HG03064 (cell line): ENCODE measurements around the gene MEPE.
"Not testable (repeated sequence)": the region's sequence is repeated elsewhere in the genome, so short reads cannot be mapped to it uniquely, and the experiment has no call there.

ENCODE experiments used
- ATAC-seq: cut with Tn5 transposase; IDR thresholded peaks from one replicate; pipeline ENCODE4 v1.9.1; 2021; ENCODE audit warnings: low read depth; ENCODE audit not compliant: unreplicated experiment

The MEPE gene

DNA sequence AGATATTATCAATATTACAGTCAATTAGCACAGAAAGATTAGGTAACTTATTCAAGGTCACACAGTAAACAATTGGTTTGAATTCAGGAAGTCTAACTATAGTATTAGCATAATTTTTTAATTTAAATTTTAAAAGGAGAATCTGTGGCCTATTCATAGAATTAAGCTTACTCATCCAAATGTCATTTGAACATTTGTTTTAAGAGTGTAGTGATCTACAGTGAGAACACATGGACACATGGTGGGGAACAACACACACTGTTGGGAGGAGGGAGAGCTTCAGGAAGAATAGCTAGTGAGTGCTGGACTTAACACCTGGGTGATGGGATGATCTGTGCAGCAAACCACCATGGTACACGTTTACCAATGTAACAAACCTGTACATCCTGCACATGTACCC, 48.3 kb downstream of the MEPE start:
- no peak for ATAC-seq

DNA sequence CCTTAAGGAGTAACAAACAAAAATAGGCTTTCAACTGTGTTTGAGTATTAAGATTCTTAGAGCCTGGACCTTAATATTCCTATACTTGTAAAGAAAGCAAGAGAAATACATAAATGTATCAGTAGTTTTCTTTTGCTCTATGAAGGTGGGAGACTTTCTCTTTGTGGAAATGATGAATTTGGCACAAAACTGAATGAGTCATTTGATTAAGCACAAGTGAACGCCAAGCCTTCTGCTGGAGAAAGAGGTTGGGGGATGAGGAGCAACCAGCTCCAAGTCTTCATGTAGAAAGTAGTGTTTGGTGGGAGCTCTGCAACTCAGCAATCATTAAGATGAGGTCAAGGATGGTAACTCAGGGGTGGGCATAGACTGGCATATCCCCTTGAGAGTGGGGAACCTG, 49.6 kb downstream of the MEPE start:
- ATAC-seq, result no peak

DNA sequence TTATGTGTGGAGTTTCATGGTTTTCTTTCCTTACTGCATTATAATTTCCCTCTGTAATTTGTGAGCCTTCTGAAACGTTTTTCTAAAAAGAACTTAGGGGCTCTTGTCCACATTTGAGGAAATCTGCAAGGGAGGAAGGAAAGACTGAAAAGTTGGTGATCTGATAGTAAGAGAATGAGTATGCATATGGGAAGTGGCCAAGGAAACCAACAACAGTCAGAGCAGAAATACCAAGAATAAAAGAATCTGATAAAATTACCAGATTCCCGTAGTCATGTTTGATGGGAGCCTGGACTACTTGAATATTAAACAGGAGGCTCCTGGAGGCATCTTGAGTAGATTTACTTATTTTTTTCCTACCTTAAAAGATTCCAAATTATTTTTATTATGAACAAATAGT, 50.1 kb downstream of the MEPE start:
- no peak for ATAC-seq

DNA sequence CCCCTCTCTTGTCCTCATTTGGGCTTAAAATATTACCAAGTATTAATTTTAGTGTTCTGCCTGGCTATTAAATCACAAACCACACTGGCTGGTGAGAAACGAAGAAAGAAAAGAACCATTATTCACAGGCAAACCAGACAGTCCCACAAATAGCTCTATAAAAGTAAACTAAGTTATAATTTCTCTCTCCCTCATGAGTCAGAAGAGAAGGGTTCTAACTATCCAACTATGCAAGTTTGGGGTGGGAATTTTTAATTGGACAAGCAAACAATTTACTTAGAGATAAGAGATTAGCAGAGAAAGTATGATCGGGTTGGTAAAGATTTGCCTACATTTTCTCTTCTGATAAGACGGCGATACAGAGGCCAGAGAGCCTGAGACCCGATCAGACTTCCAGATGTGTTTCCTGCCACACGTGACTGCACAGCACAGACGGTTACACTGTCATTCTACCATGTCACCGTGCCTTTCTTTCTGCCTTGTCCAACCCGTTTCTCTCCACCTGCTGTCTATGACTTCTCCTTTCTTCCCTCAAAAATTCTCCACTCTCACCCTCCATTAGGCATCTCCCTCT, 52.3 kb downstream of the MEPE start:
- ATAC-seq, result no peak

DNA sequence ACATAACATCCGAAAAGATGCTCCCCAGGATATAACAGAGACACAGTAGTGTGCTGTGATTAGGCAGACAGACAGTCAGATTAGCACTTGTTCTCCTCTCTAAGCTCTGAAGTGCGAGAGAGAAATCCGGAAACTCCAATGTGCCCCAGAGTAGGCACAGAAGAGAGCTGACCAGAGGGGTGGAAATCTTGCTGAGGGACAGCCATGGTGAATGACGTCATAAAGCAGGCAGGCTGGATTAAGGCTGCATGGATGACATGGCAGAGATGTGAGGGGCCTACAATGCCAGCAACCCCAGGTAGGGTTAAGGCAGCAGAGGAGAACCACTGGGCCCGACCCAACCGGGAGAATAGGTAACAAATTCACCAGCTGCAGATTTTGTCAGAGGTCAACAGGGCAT, 53.3 kb downstream of the MEPE start:
- no peak for ATAC-seq

DNA sequence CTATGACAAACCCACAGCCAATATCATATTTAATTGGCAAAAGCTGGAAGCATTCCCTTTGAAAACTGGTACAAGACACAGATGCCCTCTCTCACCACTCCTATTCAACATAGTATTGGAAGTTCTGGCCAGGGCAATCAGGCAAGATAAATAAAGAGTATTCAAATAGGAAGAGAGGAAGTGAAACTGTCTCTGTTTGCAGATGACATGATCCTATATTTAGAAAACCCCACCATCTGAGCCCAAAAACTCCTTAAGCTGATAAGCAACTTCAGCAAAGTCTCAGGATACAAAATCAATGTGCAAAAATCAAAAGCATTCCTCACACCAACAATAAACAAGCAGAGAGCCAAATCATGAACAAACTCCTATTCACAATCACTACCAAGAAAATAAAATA, 58.0 kb downstream of the MEPE start:
- ATAC-seq, result not testable (repeated sequence)

DNA sequence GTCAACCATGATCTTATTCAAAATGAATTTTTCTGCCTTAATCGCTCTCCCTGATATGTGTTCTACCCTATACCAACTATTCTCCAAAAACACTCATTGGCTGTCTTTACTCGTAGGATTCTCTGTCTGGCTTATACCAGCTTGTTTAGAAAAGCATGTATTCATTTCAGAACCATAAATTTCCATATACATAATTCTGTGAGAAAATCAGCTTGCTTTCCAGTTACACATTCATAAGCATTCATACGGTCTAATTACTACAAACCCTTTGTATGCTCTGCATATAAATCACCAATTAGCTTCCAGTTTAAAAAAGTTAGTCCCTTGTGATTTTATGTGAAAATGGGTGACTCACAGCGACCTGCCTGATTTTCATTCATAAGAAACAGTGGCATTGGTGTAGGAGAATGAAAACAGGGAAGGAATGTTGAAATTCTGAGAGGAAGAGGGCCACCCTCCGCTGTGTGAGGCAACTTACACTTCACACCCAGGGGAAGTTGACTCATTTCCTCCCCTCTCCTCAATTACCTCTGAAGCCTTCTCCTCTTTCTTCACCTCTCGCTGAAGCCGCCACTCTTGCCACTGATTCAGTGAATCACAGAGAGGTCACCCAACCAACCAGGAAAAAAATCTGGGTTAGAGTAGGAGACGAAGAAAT, 63.3 kb downstream of the MEPE start:
- no peak for ATAC-seq
